Ishikawa (cell line): Measurements from ENCODE around the gene HOXC13.

ENCODE experiments used
- CEBPB ChIP-seq: IDR thresholded peaks from 2 replicates; pipeline ENCODE4 v1.6.1; 2012
- CREB1 ChIP-seq: IDR thresholded peaks from 2 replicates; pipeline ENCODE4 v1.6.1; 2012; ENCODE audit warnings: low read depth
- EGR1 ChIP-seq: IDR thresholded peaks from 2 replicates; pipeline ENCODE4 v1.6.1; 2012
- EP300 ChIP-seq: IDR thresholded peaks from 2 replicates; pipeline ENCODE4 v1.6.1; 2012; ENCODE audit warnings: borderline replicate concordance
- FOXM1 ChIP-seq: IDR thresholded peaks from 2 replicates; pipeline ENCODE4 v1.6.1; 2012; ENCODE audit warnings: low read depth, borderline replicate concordance
- MAX ChIP-seq: IDR thresholded peaks from 2 replicates; pipeline ENCODE4 v1.6.1; 2012
- NFIC ChIP-seq: IDR thresholded peaks from 2 replicates; pipeline ENCODE4 v1.6.1; 2012
- RAD21 ChIP-seq: IDR thresholded peaks from 2 replicates; pipeline ENCODE4 v1.6.1; 2012; ENCODE audit warnings: low read depth
- REST ChIP-seq: IDR thresholded peaks from 2 replicates; pipeline ENCODE4 v1.6.1; 2012; ENCODE audit warnings: low read depth, mild to moderate bottlenecking
- TAF1 ChIP-seq: IDR thresholded peaks from 2 replicates; pipeline ENCODE4 v1.6.1; 2012; ENCODE audit warnings: low read depth, mild to moderate bottlenecking
- TCF12 ChIP-seq: IDR thresholded peaks from 2 replicates; pipeline ENCODE4 v1.6.1; 2012; ENCODE audit warnings: low read depth
- TEAD4 ChIP-seq: IDR thresholded peaks from 2 replicates; pipeline ENCODE4 v1.6.1; 2012
- USF1 ChIP-seq: IDR thresholded peaks from 2 replicates; pipeline ENCODE4 v1.6.1; 2012
- YY1 ChIP-seq: IDR thresholded peaks from 2 replicates; pipeline ENCODE4 v1.6.1; 2012; ENCODE audit warnings: low read depth
- ZBTB7A ChIP-seq: IDR thresholded peaks from 2 replicates; pipeline ENCODE4 v1.6.1; 2012; ENCODE audit warnings: low read depth

HOXC13 gene

GRCh38 chr12:53944209-53944608, 5.6 kb downstream of the HOXC13 start:
- TF ChIP-seq USF1, result no peak
- TF ChIP-seq CREB1, result no peak
- TF ChIP-seq NFIC, result no peak
- no peak for TF ChIP-seq REST
- TF ChIP-seq TEAD4, result no peak
- TF ChIP-seq EGR1, result no peak
- no peak for TF ChIP-seq FOXM1
- TF ChIP-seq RAD21, result no peak
- TF ChIP-seq YY1, result no peak

GRCh38 chr12:53944907-53945847, 6.5 kb downstream of the HOXC13 start:
- no peak for TF ChIP-seq EGR1
- TF ChIP-seq CREB1, result no peak
- no peak for TF ChIP-seq EP300
- TF ChIP-seq FOXM1, result no peak
- no peak for TF ChIP-seq MAX
- TF ChIP-seq TAF1, result no peak
- TF ChIP-seq TEAD4, result no peak
- no peak for TF ChIP-seq REST
- no peak for TF ChIP-seq CEBPB
- no peak for TF ChIP-seq ZBTB7A
- no peak for TF ChIP-seq RAD21
- TF ChIP-seq TCF12, result no peak
- TF ChIP-seq YY1, result no peak

GRCh38 chr12:53947743-53948142, 9.1 kb downstream of the HOXC13 start:
- TF ChIP-seq TAF1, result no peak

GRCh38 chr12:53948650-53949593, 10.3 kb downstream of the HOXC13 start:
- no peak for TF ChIP-seq EGR1
- no peak for TF ChIP-seq CEBPB
- TF ChIP-seq MAX, result no peak
- TF ChIP-seq TEAD4, result no peak
- no peak for TF ChIP-seq NFIC
- no peak for TF ChIP-seq USF1
- no peak for TF ChIP-seq ZBTB7A
- TF ChIP-seq REST, result no peak
- no peak for TF ChIP-seq EP300
- no peak for TF ChIP-seq YY1
- no peak for TF ChIP-seq TCF12
- TF ChIP-seq CREB1, result no peak
